ENCODE data around the gene NGLY1.

The NGLY1 gene

GRCh38 chr3:25782938-25783660, at the start of gene NGLY1:
Gene NGLY1 (minus strand): TSS chr3:25783443. CDS start chr3:25783390, 53 bp downstream.
- no peak for DNase-seq

GRCh38 chr3:25831578-25831977, 48.3 kb upstream of the NGLY1 start:
- no peak for DNase-seq

GRCh38 chr3:25830373-25831280, 47.4 kb upstream of the NGLY1 start:
- DNase-seq: no peak

- no peak for DNase-seq
Measured at GRCh38 chr3:25826510-25826909, 43.3 kb upstream of the NGLY1 start.

- no peak for DNase-seq
Measured at GRCh38 chr3:25823314-25823713, 40.1 kb upstream of the NGLY1 start.

GRCh38 chr3:25821746-25822573, 38.7 kb upstream of the NGLY1 start:
- DNase-seq: no peak

GRCh38 chr3:25820816-25821486, 37.7 kb upstream of the NGLY1 start:
- no peak for DNase-seq

GRCh38 chr3:25820366-25820765, 37.1 kb upstream of the NGLY1 start:
- no peak for DNase-seq

- no peak for DNase-seq
Measured at GRCh38 chr3:25818335-25818734, 35.1 kb upstream of the NGLY1 start.

GRCh38 chr3:25817638-25818037, 34.4 kb upstream of the NGLY1 start:
- no peak for DNase-seq

GRCh38 chr3:25817107-25817506, 33.9 kb upstream of the NGLY1 start:
- no peak for DNase-seq

- no peak for DNase-seq
Measured at GRCh38 chr3:25812644-25813043, 29.4 kb upstream of the NGLY1 start.

GRCh38 chr3:25804676-25805075, 21.4 kb upstream of the NGLY1 start:
- DNase-seq: no peak

- no peak for DNase-seq
Measured at GRCh38 chr3:25803833-25804232, 20.6 kb upstream of the NGLY1 start.

- no peak for DNase-seq
Measured at GRCh38 chr3:25801786-25802185, 18.5 kb upstream of the NGLY1 start.

GRCh38 chr3:25789596-25790556, 6.6 kb upstream of the NGLY1 start, which contains the start of gene OXSM:
Gene OXSM (plus strand): TSS chr3:25790090. CDS start chr3:25791021, 931 bp downstream.
- no peak for DNase-seq

- no peak for DNase-seq
Measured at GRCh38 chr3:25789209-25789595, 6.0 kb upstream of the NGLY1 start.

GRCh38 chr3:25787689-25788088, 4.4 kb upstream of the NGLY1 start:
- DNase-seq: no peak

GRCh38 chr3:25785826-25786225, 2.6 kb upstream of the NGLY1 start:
- DNase-seq: no peak

- no peak for DNase-seq
Measured at GRCh38 chr3:25784971-25785370, 1.7 kb upstream of the NGLY1 start.
